Measurements from ENCODE around the gene CXCL8. TPM values are rescaled to one million over a fixed set of nuclear protein-coding genes. Genes with fewer than 3 reads are reported as not detected.
"Not testable (repeated sequence)": the region's sequence is repeated elsewhere in the genome, so short reads cannot be mapped to it uniquely, and the experiment has no call there.

Gene CXCL8
- total RNA-seq = 10.8 and 11.8 TPM in 2 replicates

- Mint-ChIP-seq H3K27ac (no peak within 1 kb of the TSS), H3K9me3 (no peaks in the 10 kb centered on the region), H3K36me3 (ENCODE audit: low read depth) (no peaks in the 10 kb centered on the region), H3K4me3 (peak within 1 kb of the TSS; percentile 21), H3K4me1 (peaks cover 2% of the 10 kb centered on the region), H3K27me3 (no peaks in the 10 kb centered on the region)
- intact Hi-C loops (cut with micrococcal nuclease) = no loop called here
- no peak for DNase-seq
Observed at GRCh38 chr4:73740353-73740778, at the start of gene CXCL8. Gene CXCL8 (plus strand): TSS chr4:73740569. CDS start chr4:73740659, 90 bp downstream.

- H3K4me3 Mint-ChIP-seq; H3K27me3 Mint-ChIP-seq; H3K9me3 Mint-ChIP-seq; intact Hi-C loops (cut with micrococcal nuclease); H3K27ac Mint-ChIP-seq; H3K4me1 Mint-ChIP-seq; DNase-seq; H3K36me3 Mint-ChIP-seq (ENCODE audit: low read depth): not testable (repeated sequence)
Observed at GRCh38 chr4:73691201-73691600, 49.2 kb upstream of the CXCL8 start.

GRCh38 chr4:73691759-73692158 is 48.6 kb upstream of the CXCL8 start:
- Mint-ChIP-seq H3K4me1 (no peaks in the 10 kb centered on the region), H3K36me3 (ENCODE audit: low read depth) (no peaks in the 10 kb centered on the region), H3K9me3 (peaks cover 8% of the 10 kb centered on the region), H3K27me3 (peaks cover 2% of the 10 kb centered on the region), H3K27ac (no peak overlapping the region), H3K4me3 (no peak overlapping the region)
- intact Hi-C loops (cut with micrococcal nuclease) = no loop called here
- no peak for DNase-seq

GRCh38 chr4:73692254-73692653 is 48.1 kb upstream of the CXCL8 start:
- no peak overlapping the region for H3K27ac Mint-ChIP-seq
- DNase-seq = no peak
- intact Hi-C loops (cut with micrococcal nuclease) = no loop called here
- no peaks in the 10 kb centered on the region for H3K4me1 Mint-ChIP-seq
- H3K9me3 Mint-ChIP-seq = peaks cover 8% of the 10 kb centered on the region
- H3K36me3 Mint-ChIP-seq (ENCODE audit: low read depth) = no peaks in the 10 kb centered on the region
- H3K27me3 Mint-ChIP-seq = peaks cover 2% of the 10 kb centered on the region
- no peak overlapping the region for H3K4me3 Mint-ChIP-seq

GRCh38 chr4:73692701-73693100 is 47.7 kb upstream of the CXCL8 start:
- DNase-seq = no peak
- H3K27ac Mint-ChIP-seq = no peak overlapping the region
- peaks cover 8% of the 10 kb centered on the region for H3K9me3 Mint-ChIP-seq
- no peak overlapping the region for H3K4me3 Mint-ChIP-seq
- H3K27me3 Mint-ChIP-seq = peaks cover 2% of the 10 kb centered on the region
- no peaks in the 10 kb centered on the region for H3K36me3 Mint-ChIP-seq (ENCODE audit: low read depth)
- H3K4me1 Mint-ChIP-seq = no peaks in the 10 kb centered on the region
- intact Hi-C loops (cut with micrococcal nuclease) = no loop called here

GRCh38 chr4:73693811-73694210 is 46.6 kb upstream of the CXCL8 start:
- intact Hi-C loops (cut with micrococcal nuclease) = no loop called here
- DNase-seq = no peak
- Mint-ChIP-seq H3K27ac (no peak overlapping the region), H3K36me3 (ENCODE audit: low read depth) (no peaks in the 10 kb centered on the region), H3K4me1 (no peaks in the 10 kb centered on the region), H3K9me3 (peaks cover 8% of the 10 kb centered on the region), H3K27me3 (peaks cover 2% of the 10 kb centered on the region), H3K4me3 (no peak overlapping the region)

GRCh38 chr4:73698217-73698616 is 42.2 kb upstream of the CXCL8 start:
- Mint-ChIP-seq H3K4me1 (no peaks in the 10 kb centered on the region), H3K27ac (no peak overlapping the region), H3K36me3 (ENCODE audit: low read depth) (no peaks in the 10 kb centered on the region), H3K27me3 (no peaks in the 10 kb centered on the region), H3K9me3 (no peaks in the 10 kb centered on the region), H3K4me3 (no peak overlapping the region)
- no peak for DNase-seq
- intact Hi-C loops (cut with micrococcal nuclease) = no loop called here

GRCh38 chr4:73701116-73701515 is 39.3 kb upstream of the CXCL8 start:
- no peak for DNase-seq
- Mint-ChIP-seq H3K4me1 (no peaks in the 10 kb centered on the region), H3K36me3 (ENCODE audit: low read depth) (no peaks in the 10 kb centered on the region), H3K27ac (no peak overlapping the region), H3K4me3 (no peak overlapping the region), H3K27me3 (no peaks in the 10 kb centered on the region), H3K9me3 (no peaks in the 10 kb centered on the region)
- intact Hi-C loops (cut with micrococcal nuclease) = no loop called here

- Mint-ChIP-seq H3K36me3 (ENCODE audit: low read depth) (no peaks in the 10 kb centered on the region), H3K27me3 (no peaks in the 10 kb centered on the region), H3K27ac (no peak overlapping the region), H3K4me1 (peaks cover under 1% of the 10 kb centered on the region), H3K9me3 (no peaks in the 10 kb centered on the region), H3K4me3 (no peak overlapping the region)
- intact Hi-C loops (cut with micrococcal nuclease) = no loop called here
- DNase-seq = no peak
Observed at GRCh38 chr4:73702796-73703287, 37.5 kb upstream of the CXCL8 start.

- intact Hi-C loops (cut with micrococcal nuclease) = no loop called here
- no peak for DNase-seq
- Mint-ChIP-seq H3K27me3 (no peaks in the 10 kb centered on the region), H3K9me3 (no peaks in the 10 kb centered on the region), H3K36me3 (ENCODE audit: low read depth) (no peaks in the 10 kb centered on the region), H3K27ac (no peak overlapping the region), H3K4me3 (no peak overlapping the region), H3K4me1 (peaks cover 3% of the 10 kb centered on the region)
Observed at GRCh38 chr4:73703320-73703719, 37.0 kb upstream of the CXCL8 start.

GRCh38 chr4:73704314-73705055 is 35.9 kb upstream of the CXCL8 start:
- no peak overlapping the region for H3K27ac Mint-ChIP-seq
- no peak for DNase-seq

GRCh38 chr4:73705056-73705432 is 35.3 kb upstream of the CXCL8 start:
- Mint-ChIP-seq H3K4me1 (peaks cover 5% of the 10 kb centered on the region), H3K9me3 (no peaks in the 10 kb centered on the region), H3K36me3 (ENCODE audit: low read depth) (no peaks in the 10 kb centered on the region), H3K27me3 (no peaks in the 10 kb centered on the region), H3K4me3 (no peak overlapping the region), H3K27ac (no peak overlapping the region)
- intact Hi-C loops (cut with micrococcal nuclease) = no loop called here
- DNase-seq = no peak

More at GRCh38 chr4:73704314-73705055, 35.9 kb upstream of the CXCL8 start:
- Mint-ChIP-seq H3K4me3 (no peak overlapping the region), H3K36me3 (ENCODE audit: low read depth) (no peaks in the 10 kb centered on the region), H3K4me1 (peaks cover 5% of the 10 kb centered on the region), H3K9me3 (no peaks in the 10 kb centered on the region), H3K27me3 (no peaks in the 10 kb centered on the region)
- intact Hi-C loops (cut with micrococcal nuclease) = no loop called here

- H3K9me3 Mint-ChIP-seq = no peaks in the 10 kb centered on the region
- no peak overlapping the region for H3K4me3 Mint-ChIP-seq
- no peak overlapping the region for H3K27ac Mint-ChIP-seq
- no peaks in the 10 kb centered on the region for H3K27me3 Mint-ChIP-seq
- H3K36me3 Mint-ChIP-seq (ENCODE audit: low read depth) = no peaks in the 10 kb centered on the region
- H3K4me1 Mint-ChIP-seq = peaks cover 5% of the 10 kb centered on the region
- intact Hi-C loops (cut with micrococcal nuclease) = no loop called here
- no peak for DNase-seq
Observed at GRCh38 chr4:73705721-73706120, 34.6 kb upstream of the CXCL8 start.

GRCh38 chr4:73706811-73707210 is 33.6 kb upstream of the CXCL8 start:
- Mint-ChIP-seq H3K36me3 (ENCODE audit: low read depth) (no peaks in the 10 kb centered on the region), H3K27me3 (no peaks in the 10 kb centered on the region), H3K27ac (no peak overlapping the region), H3K9me3 (no peaks in the 10 kb centered on the region), H3K4me3 (no peak overlapping the region), H3K4me1 (peaks cover 5% of the 10 kb centered on the region)
- intact Hi-C loops (cut with micrococcal nuclease) = no loop called here
- no peak for DNase-seq
